Measurements from ENCODE around the gene FBP2. TPM values are rescaled to one million over a fixed set of nuclear protein-coding genes. Genes with fewer than 3 reads are reported as not detected.

Gene FBP2
- total RNA-seq, 4 donors from 2014 or later, result 0.38 TPM; not detected in 3

DNA sequence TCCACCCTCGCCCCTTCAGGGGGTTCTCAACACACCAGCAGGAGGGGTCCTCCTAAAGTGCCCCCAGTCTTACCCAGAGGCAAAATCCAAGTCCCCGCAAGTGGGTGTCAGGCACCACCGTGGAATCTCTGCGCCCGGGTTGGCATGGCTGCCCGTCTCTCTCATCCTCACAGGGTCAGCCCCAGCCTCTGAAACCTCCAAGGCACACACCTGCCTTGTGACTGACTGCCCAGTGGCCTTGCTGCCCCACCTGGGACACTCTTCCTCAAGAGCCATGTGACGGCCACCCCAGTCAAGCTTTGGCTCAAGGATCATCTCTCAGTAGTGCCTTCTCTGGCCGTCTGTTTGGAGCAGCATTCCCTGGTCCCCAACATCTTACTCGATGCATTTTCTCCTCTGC, 4.9 kb downstream of the FBP2 start:
- Histone ChIP-seq H3K4me3 (no peak overlapping the region), H3K36me3 (no peaks in the 10 kb centered on the region), H3K9me3 (no peaks in the 10 kb centered on the region), H3K27me3 (peaks cover 0 to 21% (median 0%) of the 10 kb centered on the region in 4 donors), H3K27ac (no peak overlapping the region), H3K4me1 (no peaks in the 10 kb centered on the region)
- 84 to 93% methylated on average over 5 to 6 of the region's 9 CpGs for WGBS, 2 donors
- intact Hi-C loops (cut with DNase I), result no loop called here
- DNase-seq, result no peak
- no peak for TF ChIP-seq POLR2A (IDR thresholded peaks at IDR 0.05)
- TF ChIP-seq, protein P1, sequence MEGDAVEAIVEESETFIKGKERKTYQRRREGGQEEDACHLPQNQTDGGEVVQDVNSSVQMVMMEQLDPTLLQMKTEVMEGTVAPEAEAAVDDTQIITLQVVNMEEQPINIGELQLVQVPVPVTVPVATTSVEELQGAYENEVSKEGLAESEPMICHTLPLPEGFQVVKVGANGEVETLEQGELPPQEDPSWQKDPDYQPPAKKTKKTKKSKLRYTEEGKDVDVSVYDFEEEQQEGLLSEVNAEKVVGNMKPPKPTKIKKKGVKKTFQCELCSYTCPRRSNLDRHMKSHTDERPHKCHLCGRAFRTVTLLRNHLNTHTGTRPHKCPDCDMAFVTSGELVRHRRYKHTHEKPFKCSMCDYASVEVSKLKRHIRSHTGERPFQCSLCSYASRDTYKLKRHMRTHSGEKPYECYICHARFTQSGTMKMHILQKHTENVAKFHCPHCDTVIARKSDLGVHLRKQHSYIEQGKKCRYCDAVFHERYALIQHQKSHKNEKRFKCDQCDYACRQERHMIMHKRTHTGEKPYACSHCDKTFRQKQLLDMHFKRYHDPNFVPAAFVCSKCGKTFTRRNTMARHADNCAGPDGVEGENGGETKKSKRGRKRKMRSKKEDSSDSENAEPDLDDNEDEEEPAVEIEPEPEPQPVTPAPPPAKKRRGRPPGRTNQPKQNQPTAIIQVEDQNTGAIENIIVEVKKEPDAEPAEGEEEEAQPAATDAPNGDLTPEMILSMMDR (IDR thresholded peaks at IDR 0.05), result no peak

DNA sequence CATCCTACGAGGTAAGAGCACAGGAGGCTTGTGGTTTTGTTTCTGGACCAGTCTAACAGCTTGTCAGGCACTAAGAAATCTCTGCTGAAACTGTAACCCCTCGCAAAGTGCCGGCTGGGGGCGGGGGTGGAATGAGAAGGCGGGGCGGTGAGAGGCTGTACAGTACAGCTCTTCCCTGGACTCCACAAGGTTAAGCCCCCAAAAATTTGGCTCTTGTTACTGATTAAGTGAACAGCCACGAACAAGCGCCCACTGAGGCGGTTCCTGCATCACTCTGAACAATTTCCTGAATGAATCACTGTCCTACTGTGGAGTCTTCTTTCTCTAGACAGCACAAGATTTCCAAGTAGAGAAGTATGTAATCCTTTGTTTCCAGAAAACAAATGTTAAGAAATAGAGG, 6.8 kb downstream of the FBP2 start:
- H3K36me3 ChIP-seq, result no peaks in the 10 kb centered on the region
- peaks cover 0 to 21% (median 0%) of the 10 kb centered on the region in 4 donors for H3K27me3 ChIP-seq
- H3K9me3 ChIP-seq, result no peaks in the 10 kb centered on the region
- H3K4me3 ChIP-seq, result peak overlapping the region in 1 of 4 donors; percentile 34
- TF ChIP-seq, protein P1 (IDR thresholded peaks at IDR 0.05), result no peak
- no peak for TF ChIP-seq POLR2A (IDR thresholded peaks at IDR 0.05)
- no peak overlapping the region for H3K27ac ChIP-seq
- WGBS, 2 donors, result 19 to 49% methylated on average over 5 to 9 of the region's 9 CpGs
- intact Hi-C loops (cut with DNase I), result no loop called here
- H3K4me1 ChIP-seq, result no peaks in the 10 kb centered on the region
- no peak for DNase-seq

DNA sequence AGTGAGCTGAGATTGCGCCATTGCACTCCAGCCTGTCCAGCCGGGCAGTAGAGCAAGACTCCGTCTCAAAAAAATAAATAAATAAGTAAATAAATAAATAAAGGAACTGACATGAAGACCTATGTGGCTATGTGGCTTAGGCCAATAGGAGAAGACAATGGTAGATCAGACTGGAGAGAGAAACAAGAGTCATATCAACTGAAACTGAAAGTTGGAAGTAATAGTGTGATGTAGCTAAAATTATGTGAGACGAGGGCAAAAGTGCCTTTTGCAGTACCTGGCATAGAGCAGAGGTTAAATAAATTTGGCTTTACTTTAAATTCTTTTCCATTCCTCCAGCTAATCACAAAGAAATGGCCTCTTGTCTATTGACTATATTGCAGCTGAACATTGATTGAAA, 7.3 kb downstream of the FBP2 start:
- DNase-seq, result no peak
- Histone ChIP-seq H3K27ac (no peak overlapping the region), H3K9me3 (no peaks in the 10 kb centered on the region), H3K27me3 (peaks cover 0 to 21% (median 0%) of the 10 kb centered on the region in 4 donors), H3K4me1 (peaks cover 0 to 5% (median 0%) of the 10 kb centered on the region in 3 donors), H3K4me3 (peak overlapping the region in 1 of 4 donors; percentile 34), H3K36me3 (no peaks in the 10 kb centered on the region)
- WGBS, 2 donors, result 66 to 70% methylated on average over 4 of the region's 4 CpGs
- intact Hi-C loops (cut with DNase I), result no loop called here
- no peak for TF ChIP-seq POLR2A (IDR thresholded peaks at IDR 0.05)
- TF ChIP-seq, protein P1 (IDR thresholded peaks at IDR 0.05), result no peak

DNA sequence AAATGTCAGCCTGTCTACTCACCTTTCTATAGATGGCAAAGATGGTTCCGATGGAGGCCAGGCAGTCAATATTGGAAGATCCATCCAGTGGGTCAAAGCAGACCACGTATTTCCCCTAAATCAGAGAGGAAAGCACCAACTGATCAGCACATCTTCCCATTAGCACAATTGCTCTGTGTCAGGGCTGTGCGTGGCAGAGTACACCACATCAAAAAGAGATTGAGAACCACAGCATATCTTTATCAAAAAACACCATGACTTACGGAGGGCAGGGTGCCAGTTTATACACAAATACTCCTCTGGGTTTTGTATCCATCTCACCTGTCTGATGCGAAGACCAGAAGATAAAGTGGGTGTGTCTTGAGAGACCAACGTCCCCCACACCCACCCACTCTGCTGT, 9.1 kb downstream of the FBP2 start:
- peaks cover 0 to 17% (median 0%) of the 10 kb centered on the region in 4 donors for H3K27me3 ChIP-seq
- H3K36me3 ChIP-seq, result no peaks in the 10 kb centered on the region
- intact Hi-C loops (cut with DNase I), result no loop called here
- WGBS, 2 donors, result 72 to 75% methylated on average over 5 to 6 of the region's 6 CpGs
- no peaks in the 10 kb centered on the region for H3K9me3 ChIP-seq
- peaks cover 0 to 6% (median 0%) of the 10 kb centered on the region in 3 donors for H3K4me1 ChIP-seq
- no peak for TF ChIP-seq POLR2A (IDR thresholded peaks at IDR 0.05)
- DNase-seq, result no peak
- H3K4me3 ChIP-seq, result no peak overlapping the region
- no peak overlapping the region for H3K27ac ChIP-seq

DNA sequence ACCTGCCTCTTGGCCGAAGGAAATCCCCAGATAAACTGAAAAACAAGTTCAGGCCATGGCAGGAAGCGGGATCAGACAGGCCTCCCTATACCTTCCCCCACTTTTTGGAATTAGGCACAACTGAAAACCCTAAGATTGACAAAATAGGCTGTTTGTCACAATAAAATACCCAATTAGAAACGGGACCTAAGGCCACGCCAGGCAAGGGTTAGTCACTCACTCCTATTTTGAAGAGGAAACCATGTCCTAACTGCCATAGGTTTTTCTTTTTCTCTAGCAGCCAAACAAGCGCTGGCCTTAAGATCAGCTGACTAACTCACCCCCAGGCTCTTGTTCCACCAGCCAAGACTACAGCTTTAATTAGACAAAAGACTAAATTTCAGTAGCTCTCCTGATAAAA, 11.9 kb downstream of the FBP2 start:
- Histone ChIP-seq H3K4me1 (peaks cover 0 to 6% (median 0%) of the 10 kb centered on the region in 3 donors), H3K4me3 (no peak overlapping the region), H3K27me3 (peaks cover 0 to 3% (median 0%) of the 10 kb centered on the region in 4 donors), H3K36me3 (no peaks in the 10 kb centered on the region), H3K27ac (no peak overlapping the region), H3K9me3 (no peaks in the 10 kb centered on the region)
- 47 to 52% methylated on average over 5 of the region's 5 CpGs for WGBS, 2 donors
- intact Hi-C loops (cut with DNase I), result no loop called here
- TF ChIP-seq, protein P1 (IDR thresholded peaks at IDR 0.05), result no peak
- no peak for TF ChIP-seq POLR2A (IDR thresholded peaks at IDR 0.05)
- DNase-seq, result no peak

DNA sequence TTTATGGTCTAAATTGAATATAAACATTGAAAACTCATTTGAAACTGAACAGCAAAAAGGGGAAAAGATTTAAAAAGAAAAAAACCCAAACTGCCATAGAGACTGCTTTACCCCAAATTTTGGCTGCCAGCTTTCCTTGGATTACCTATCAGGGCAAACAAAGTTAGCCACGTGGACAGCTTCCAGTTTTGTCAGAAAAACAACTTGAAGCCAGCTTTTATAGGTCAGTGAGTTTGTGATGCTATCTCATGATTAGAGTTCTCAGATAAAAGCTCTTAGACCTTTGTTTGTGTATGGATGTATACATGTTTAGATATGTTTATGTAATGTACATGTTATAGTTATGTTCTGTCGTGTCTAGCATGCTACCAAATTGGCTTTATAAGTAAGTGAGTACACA, 16.1 kb downstream of the FBP2 start:
- Histone ChIP-seq H3K4me1 (peaks cover 0 to 6% (median 0%) of the 10 kb centered on the region in 3 donors), H3K27me3 (no peaks in the 10 kb centered on the region), H3K36me3 (no peaks in the 10 kb centered on the region), H3K9me3 (no peaks in the 10 kb centered on the region), H3K4me3 (no peak overlapping the region), H3K27ac (no peak overlapping the region)
- WGBS, 2 donors, result 32 to 33% methylated on average over 2 of the region's 2 CpGs
- no peak for DNase-seq
- intact Hi-C loops (cut with DNase I), result no loop called here
- TF ChIP-seq POLR2A (IDR thresholded peaks at IDR 0.05), result no peak
- TF ChIP-seq, protein P1 (IDR thresholded peaks at IDR 0.05), result no peak

Measured in esophagus squamous epithelium (tissue), 5 donors.